Measurements from ENCODE around the gene EXD3. TPM values are rescaled to one million over a fixed set of nuclear protein-coding genes. Genes with fewer than 3 reads are reported as not detected.

The EXD3 gene
- total RNA-seq, 1 experiment from 2014 or later: 4.7 TPM

DNA sequence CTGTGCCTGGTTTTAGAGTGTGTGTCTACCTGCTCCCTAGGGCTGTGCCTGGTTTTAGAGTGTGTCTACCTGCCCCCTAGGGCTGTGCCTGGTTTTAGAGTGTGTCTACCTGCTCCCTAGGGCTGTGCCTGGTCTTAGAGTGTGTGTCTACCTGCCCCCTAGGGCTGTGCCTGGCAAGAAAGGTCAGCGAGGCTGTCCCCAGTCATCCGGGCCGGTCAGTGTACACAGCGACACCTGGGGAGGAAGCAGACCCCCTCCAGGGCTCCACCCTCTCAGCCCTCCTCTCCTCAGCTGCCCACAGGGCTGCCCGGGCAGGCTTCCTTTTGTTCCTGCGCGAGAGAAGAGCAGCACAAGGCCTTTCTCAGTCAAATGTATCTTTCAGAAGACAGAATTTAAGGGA lies 125.0 kb downstream of the EXD3 start:
- DNase-seq (ENCODE audit: low read depth): no peak

DNA sequence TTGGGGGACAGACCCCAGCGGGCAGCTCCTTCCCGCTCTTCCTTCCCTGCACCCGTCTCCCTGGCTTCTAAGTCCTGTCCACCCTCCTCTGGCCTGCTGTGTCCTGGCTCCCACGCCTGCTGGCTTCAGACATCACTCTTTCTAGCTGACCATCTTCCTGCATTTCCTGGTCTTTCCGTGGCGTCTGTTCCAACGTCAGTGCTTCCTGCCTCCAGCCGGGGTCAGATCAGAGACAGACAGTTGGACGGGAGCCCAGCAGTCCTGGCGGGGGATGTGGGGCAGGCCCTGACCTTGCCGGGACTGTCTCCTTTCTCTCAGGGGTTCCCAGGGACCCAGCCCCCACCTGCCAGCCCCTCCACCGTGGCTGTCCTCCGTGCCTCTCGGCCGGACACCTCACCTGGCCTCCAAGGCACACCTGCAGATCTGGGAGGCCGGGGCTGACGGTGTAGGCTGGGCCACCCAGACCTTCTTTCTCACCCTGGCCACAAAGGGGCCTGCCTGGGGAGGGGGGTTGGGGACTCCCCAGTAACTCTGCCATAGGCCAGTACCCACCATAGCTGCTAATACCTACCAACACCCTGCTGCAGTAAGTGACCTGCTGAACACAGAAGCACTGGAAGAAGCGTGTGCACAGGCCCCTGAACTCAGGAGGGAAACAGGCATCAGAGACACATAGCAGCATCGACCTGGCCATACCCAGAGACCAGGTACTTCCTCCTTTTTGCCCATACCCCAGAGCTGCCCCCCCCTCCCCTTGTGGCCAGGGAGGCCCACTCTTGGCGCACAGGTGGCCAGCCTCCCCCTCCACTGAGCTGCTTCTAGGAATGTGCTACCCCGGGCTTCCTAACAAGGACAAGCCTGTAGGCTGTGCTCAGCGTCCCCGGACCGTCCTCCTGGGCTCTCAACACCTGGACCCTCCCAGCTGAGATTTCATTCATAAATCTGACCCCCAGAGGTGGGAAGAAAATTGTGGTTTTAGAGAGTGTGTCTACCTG lies 126.0 kb downstream of the EXD3 start:
- DNase-seq (ENCODE audit: low read depth): no peak

DNA sequence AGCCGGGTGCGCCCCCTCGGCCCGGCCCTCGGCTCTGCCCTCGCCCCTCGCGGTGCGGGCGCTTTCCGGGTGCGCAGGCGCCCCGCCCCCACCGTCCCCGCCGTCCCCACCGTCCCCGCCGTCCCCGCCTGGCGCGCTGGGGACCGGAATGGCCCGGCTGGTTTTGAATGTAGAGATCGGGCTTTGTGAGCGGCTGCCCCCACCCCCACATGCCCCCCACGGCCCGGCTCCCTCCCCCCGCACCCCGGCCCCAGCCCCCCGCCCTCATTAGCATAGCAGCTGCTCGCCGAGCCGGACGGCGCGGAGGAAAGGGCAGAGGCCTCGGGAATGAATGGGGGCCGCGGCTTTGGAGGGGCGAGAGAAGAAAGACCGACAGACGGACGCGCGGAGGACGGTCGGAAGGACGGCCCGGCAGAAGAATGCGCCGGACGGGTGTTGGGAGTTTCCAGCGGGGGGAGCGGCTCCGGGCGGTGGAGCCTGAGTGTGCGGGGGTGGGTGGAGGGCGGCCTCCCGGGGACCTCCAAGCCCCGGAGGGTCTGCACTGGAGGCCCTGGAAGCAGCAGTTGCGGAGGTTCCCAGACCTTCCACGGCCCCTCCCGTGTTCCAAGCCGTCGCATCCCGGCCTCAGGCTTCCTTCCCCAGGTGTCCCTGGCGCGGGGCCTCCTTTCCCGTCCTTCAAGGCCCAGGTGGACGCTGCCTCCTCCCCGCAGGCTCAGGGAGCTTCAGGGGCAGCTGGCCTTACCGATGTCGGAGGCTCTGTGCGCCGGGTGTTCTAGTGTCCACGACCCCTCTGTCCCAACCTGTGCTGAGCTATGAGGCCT lies 126.9 kb downstream of the EXD3 start:
- DNase-seq (ENCODE audit: low read depth): no peak

DNA sequence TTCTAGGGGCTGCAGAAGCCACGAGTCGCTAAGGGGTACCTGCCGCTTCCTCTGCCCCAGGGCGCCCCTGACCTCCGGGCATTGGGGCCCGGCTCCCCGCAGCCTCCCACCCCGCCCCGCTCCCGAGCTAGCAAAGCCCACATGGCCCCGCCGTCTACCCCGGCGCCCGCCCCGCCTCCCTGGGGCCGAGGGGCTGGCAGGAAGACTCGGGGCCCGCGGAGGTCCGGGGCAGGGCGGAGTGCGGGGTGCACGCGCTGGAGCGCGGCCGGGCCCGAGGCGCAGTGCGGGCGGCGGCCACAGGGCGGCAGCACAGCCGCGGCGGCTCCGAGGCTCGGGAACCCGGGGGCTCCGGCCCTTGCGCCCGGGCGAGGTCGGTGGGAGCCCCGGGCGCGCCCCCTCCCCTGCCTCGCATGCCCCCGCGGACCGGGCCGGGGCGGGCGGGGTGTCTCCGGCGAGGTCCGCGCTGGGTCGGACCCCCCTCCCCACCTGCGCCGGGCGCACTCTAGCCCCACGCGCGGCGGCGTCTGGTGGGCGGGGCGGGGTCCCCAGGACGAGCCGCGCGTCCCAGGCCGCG lies 127.6 kb downstream of the EXD3 start:
- no peak for DNase-seq (ENCODE audit: low read depth)

DNA sequence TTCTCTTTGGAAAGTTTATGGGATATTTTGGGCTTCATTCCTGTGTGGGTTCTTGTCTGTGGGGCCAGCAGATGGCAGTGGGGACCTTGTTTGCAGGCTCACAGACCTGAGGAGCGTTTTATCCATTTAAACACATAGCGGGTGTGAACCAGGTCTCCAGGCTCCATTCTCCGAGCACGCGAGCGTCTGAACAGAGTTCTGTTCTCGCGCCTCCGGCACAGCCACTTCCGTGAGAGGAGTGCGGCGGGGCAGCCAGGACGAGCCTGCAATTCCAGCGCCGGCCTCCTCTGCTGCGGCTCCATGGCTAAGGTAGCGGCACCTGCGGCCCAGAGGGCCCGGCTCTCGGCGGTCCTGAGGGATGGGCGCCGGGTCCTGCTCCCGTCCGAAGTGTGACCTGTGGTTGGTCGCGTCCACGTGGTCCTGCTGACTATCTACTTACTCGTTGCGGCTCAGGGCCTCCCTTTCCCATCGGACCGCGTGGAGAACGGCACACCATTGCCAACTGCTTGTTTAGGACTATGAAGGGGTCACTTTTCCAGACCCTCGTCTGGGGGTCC lies 128.2 kb downstream of the EXD3 start:
- no peak for DNase-seq (ENCODE audit: low read depth)

DNA sequence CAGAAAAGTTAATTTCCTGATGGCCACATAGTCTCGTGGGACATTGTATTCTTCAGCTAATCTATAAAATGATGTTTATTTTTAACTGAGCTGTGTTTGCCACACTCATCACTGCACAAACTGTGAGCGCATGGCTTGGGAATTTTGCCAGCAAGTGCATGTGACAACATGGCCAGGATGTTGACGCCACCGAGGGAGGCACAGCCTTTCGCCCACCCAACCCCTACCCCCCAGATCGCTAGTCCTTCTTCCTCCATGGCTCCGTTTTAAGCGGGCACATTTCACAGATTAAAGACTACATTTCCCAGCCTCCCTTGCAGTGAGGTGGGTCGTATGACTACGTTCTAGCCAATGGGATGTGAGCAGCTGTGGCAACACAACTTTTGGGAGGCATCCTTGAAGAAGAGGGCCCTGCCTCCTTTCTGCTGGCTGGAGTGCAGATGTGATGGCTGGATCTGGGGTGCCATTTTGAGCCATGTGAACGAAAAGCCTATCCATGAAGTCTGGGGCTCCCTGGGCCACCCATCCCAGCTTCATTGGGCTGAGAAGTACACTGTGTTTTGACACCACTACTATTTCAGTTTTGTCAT lies 128.8 kb downstream of the EXD3 start:
- peak; percentile 53 for DNase-seq (ENCODE audit: low read depth)

DNA sequence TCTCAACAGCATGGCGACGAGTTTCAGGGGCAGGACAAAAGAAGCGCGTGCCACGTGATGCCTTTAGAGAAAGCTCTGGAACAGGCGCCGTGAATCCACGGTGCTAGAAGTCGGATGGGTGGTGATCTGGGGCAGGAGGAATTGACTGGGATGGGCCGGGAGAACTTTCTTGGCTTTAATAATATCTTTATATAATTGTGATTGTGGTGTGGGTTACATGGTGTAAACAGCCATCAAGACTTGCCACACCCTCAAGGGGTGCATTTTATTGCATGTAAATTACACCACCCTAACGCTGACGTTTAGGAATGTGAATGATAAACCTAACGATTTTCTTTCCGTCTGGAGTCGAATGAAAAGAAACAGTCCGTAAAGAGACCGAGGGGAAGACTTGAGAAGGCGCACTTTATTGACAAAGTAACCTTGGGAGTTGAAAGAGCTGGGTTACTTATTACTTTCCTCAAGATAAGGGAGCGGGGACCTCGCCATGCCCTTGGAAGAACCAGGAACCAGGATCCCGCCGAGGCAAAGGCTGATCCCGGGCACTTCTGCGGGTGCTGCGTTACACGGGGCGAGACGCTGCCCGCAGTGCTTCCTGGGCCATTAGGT lies 129.4 kb downstream of the EXD3 start:
- no peak for DNase-seq (ENCODE audit: low read depth)

DNA sequence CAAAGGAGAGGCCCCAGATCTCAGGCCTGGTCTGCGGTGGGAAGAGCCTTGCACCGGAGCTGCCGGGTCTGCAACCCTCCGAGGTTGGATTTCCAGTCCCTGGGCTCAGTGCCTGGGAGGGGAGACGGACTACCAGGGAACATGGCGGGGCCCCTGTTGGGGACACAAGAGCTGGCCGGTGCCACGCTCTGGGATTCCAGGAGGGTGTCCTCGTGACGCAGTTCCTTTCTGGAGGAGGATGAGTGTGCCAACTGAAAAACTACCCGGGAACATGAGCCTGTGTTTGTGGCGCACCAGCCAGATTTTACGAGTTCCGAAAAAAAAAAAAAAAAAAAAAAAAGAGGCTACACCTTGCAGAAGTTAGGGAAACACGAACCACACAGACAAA lies 129.9 kb downstream of the EXD3 start:
- DNase-seq (ENCODE audit: low read depth): no peak

DNA sequence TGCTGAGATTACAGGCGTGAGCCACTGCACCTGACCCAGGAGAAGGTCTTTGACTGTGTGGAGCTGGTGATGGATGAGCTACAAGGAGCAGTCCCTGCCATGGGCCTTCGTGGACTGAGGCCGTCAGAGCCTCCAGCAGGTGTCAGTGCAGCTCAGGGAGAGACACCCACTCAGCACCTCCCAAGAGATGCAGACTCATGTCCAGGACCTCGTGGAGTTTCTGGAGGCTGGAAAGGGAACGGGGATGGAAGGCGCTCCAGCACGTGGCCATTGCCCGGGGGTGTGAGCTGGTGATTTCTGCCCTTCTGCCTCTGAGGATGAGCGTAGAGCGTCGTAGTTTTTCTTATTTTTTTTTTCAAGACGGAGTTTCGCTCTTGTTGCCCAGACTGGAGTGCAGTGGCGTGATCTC lies 136.0 kb downstream of the EXD3 start:
- peak; percentile 77 for DNase-seq (ENCODE audit: low read depth)

DNA sequence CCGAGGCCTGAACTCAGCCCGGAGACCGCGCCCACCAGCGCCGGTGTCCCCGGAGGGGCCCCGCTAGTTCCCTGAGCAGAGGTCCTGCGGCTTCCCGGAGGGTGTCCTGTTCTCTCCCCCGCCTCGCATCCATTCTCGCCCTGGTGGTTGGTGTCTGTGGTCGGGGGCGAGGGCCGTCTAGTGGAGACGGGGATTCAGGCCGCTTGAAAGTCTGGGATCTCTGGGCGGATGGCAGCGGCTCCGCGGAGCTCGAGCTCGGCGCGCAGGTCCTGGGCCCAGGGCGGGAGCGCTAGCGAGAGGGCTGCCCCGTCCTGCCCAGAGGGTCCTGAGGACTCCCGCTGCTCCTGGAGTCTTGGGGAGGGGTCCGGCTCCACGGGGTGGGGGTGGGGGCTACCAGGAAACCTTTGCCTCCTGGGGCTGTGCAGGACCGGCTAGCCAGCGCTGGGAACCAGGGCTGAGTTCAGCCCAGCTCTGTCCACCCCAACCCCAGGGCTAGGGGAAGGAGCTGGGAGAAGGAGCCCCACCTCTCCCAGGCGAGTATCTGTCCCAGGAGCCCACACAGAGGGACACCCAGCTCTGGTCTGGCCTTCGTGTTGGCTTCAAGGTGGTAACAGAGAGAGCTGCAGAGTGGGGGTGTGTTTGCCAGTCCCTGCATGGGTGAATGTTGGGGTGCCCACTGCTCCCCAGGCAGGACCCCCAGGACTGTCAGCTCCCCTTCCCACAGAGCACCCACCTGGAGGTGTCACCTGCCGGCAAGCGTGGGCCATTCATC lies 141.4 kb downstream of the EXD3 start:
- DNase-seq (ENCODE audit: low read depth): no peak

DNA sequence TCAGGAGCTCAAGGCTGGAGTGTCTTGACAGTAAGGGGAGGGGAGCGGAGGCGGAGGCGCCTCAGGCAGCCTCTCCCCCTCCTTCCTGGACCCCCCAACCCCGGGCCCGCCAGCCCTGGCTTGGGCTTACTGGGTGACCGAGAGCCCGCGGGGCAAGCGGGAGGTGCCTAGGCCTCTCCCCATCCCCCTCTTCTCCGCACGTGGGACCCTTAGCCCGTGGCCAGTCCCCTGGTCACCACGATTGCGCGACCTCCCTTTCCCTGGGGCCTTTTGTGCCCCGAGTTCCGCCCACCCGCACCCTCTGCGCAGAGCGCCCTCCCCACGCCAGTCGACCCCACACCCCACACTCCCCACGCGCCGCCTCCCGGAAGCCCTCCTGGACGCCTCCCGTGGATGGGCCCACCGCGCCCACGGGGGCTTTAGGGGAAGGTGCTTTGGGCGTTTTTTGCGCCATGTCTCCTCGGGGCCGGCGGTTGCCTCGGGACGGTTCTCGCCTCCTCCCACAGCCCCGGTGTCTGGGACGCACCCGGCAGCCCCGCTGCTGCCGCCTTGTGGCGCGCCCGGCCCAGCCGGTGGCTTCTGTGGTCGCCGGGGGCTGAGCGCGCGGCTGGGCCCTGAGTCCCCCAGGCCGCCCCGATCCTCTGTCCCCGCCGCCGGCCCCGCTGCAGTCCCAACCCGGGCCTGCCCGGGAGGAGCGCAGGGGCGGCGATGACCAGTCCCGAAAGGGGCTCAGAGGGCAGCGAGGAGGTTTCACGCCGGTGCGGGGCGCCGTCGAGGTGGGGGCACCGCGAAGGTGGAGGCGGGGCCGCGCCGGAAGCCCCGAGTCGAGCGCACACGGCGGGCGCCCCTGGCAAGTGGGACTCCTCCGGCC lies 142.3 kb downstream of the EXD3 start:
- DNase-seq (ENCODE audit: low read depth): no peak

DNA sequence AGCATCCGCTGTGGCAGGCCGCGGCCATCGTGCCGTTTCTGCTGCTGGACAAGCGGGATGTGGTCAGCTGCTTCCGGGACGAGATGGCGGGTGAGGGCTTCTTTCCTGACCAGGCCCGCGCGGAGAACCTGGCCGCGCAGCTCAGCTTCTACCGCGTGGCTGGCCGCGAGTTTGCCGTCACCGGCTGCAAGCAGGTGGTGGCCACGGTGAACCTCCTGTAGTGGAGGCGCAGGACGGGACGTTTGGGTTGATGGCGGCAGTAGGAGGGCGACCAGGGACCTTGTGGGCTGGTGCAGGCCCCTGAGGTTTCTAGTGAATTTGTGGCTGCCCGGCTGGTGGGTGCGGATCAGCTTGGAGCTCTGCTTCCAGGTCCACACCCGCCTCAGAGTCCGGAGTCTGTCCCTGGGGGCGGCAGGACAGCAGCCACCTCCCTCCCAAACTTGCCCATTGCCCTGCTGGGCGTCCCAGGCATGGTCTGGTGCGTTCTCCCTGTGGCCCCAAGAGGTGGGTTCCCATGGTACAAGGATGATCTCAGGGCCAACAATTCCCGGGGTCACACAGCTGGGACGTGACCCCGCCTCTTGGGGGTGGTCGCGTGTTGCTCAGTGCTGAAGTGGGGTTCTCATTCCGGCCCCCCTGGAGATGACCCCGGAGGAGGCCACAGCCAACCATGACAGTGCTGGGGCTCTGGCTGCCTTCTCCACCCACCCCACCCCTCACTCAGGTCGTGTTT lies 143.1 kb downstream of the EXD3 start:
- no peak for DNase-seq (ENCODE audit: low read depth)

DNA sequence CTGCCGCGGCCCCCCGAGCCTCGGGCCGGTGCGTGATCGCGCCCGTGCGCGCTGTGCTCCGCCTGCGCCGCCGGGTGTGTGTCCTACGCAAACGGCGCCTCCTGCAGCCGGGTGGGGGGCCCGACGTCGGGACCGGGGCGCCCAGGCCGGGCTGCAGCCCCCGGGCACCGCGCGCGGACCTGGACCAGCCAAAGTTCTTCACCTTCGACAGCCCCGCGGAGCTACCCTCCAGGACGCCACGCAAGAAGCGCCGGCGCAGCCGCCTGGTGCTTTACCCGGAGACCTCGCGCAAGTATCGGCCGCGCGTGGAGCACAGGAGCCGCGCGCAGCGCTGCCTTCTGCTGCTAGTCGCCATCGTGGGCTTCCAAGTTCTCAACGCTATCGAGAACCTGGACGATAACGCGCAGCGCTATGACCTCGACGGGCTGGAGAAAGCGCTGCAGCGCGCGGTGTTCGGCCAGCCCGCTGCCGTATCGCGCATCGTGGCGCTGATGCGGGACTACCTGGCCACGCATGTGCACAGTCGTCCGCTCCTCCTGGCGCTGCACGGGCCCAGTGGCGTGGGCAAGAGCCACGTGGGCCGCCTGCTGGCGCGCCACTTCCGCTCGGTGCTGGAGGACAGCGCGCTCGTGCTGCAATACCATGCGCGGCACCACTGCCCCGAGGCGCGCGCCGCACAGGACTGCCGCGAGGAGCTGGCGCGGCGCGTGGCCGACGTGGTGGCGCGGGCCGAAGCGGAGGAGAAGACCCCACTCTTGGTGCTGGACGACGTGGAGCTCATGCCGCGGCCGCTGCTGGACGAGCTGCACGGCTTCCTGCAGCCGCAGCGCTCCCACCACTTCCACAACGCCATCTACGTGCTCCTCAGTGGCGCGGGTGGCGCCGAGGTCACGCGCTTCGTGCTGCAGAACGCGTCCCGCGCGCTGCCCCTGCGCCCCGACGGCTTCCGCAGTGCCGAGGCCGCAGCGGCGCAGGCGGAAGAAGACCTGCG lies 143.9 kb downstream of the EXD3 start:
- DNase-seq (ENCODE audit: low read depth): no peak

DNA sequence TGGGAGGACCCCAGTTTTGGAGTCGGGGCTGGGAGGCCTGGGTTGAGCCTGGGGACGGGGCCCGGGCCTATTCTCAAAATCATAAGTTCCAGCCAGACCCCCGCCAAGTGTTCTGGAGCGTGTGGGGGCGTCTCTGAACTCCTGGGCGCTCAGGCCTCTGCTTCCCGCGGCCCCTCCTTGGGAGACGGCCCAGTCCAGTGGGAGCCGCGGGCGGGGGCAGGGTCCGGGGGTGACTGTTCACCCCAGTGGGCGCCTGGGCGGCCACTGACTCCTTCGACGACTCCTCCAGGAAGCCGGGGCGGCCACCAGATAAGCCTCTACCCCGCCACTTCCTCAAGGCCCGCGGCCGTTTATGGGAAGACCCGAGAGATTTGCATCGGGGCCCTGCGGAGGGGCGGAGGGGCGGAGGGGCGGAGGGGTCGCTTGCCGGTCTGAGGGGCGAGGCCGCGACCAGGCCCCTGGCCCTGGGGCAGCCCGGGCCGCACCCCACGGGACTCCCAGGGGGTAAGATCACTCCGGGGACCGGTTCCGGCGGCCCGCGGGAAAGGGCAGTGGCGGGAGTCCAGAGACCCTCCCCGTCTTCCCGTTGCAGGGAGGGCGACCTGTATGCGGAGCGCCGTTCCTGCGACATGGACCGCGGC lies 144.8 kb downstream of the EXD3 start:
- DNase-seq (ENCODE audit: low read depth): no peak

DNA sequence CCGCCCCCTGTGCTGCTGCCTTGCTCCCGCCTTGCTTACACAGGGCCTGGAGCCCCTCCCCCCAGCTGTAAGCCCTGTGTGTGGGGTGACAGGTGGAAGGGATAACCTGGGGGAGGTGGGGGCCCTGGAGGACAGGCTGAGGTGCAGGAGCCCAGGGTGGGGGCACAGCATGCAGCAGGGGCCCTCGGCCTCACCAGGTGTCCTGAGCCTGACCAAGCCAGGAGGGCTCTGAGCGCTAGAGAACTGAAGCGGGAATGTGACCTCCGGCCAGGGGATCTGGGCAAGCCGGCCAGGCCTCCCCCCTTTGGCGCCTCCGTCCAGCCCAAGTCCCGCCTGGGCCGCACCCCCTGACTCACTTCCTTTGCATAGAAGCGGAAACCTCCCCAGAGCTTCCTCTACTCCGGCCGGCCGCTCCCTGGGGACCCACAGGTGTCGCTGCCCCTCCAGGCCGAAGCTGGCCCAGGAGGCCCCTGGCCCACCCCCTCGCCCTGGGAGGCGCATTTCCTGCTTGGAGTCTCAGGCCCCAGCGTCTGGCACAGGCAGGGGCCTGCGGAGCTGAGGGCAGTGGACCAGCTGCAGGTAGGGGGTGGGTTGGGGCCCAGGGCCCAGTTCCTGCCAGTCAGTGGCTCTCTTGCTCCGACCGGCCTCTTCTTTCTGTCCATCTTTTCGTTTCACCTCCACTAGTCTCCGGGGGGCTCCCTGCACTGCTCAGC lies 145.5 kb downstream of the EXD3 start, which contains the start of gene TOR4A:
TOR4A (plus strand) TSS at position 398 of the 713 bp plus-strand sequence. CDS start 964 bp downstream, outside the sequence.
- peak; percentile 96 for DNase-seq (ENCODE audit: low read depth)

All from HT1080 (cell line).